Fibroblast of skin of right quadriceps (primary cell): ENCODE measurements around the gene CMTM6.
"Not testable (repeated sequence)": the region's sequence is repeated elsewhere in the genome, so short reads cannot be mapped to it uniquely, and the experiment has no call there.

Source experiments
- DNase-seq: peaks from one replicate; pipeline ENCODE4 v3.0.0-alpha.2; 2013

CMTM6 gene

GRCh38 chr3:32498992-32499391 is 3.7 kb downstream of the CMTM6 start:
- DNase-seq = no peak

GRCh38 chr3:32498252-32498651 is 4.4 kb downstream of the CMTM6 start:
- DNase-seq = no peak

- no peak for DNase-seq
These were observed 7.0 kb downstream of the CMTM6 start for GRCh38 chr3:32495609-32496008.

- no peak for DNase-seq
These were observed 7.6 kb downstream of the CMTM6 start for GRCh38 chr3:32495085-32495484.

- DNase-seq = no peak
These were observed 8.9 kb downstream of the CMTM6 start for GRCh38 chr3:32493437-32494414.

GRCh38 chr3:32492684-32493436 is 9.8 kb downstream of the CMTM6 start:
- DNase-seq = peak; percentile 56

- no peak for DNase-seq
These were observed 14.1 kb downstream of the CMTM6 start for GRCh38 chr3:32488474-32489008.

- no peak for DNase-seq
These were observed 14.7 kb downstream of the CMTM6 start for GRCh38 chr3:32487781-32488473.

- DNase-seq = no peak
These were observed 18.2 kb downstream of the CMTM6 start for GRCh38 chr3:32484436-32484835.

- DNase-seq = no peak
These were observed 18.9 kb downstream of the CMTM6 start for GRCh38 chr3:32483772-32484171.

- DNase-seq = no peak
These were observed 20.0 kb downstream of the CMTM6 start for GRCh38 chr3:32482693-32483092.

GRCh38 chr3:32481791-32482631 is 20.6 kb downstream of the CMTM6 start:
- no peak for DNase-seq

GRCh38 chr3:32480604-32481003 is 22.0 kb downstream of the CMTM6 start:
- DNase-seq = no peak

GRCh38 chr3:32474201-32474600 is 28.5 kb downstream of the CMTM6 start:
- no peak for DNase-seq

GRCh38 chr3:32472151-32472550 is 30.5 kb downstream of the CMTM6 start:
- not testable (repeated sequence) for DNase-seq

- no peak for DNase-seq
These were observed 31.4 kb downstream of the CMTM6 start for GRCh38 chr3:32471246-32471645.

GRCh38 chr3:32470362-32470761 is 32.3 kb downstream of the CMTM6 start:
- DNase-seq = no peak

GRCh38 chr3:32469151-32469874 is 33.3 kb downstream of the CMTM6 start:
- no peak for DNase-seq

- DNase-seq = peak; percentile 49
These were observed 35.1 kb downstream of the CMTM6 start for GRCh38 chr3:32467333-32468070.

GRCh38 chr3:32466808-32467207 is 35.8 kb downstream of the CMTM6 start:
- DNase-seq = not testable (repeated sequence)

GRCh38 chr3:32464726-32465125 is 37.9 kb downstream of the CMTM6 start:
- DNase-seq = not testable (repeated sequence)
